Caco-2 (cell line): ENCODE data around the gene CD55. TPM values are rescaled to one million over a fixed set of nuclear protein-coding genes. Genes with fewer than 3 reads are reported as not detected.

ENCODE experiments used
- BruUV-seq: library from RNA; stranded (reverse); fragments of 400-500 nt; replicated peaks from 2 replicates; lab custom pipeline; 2021; lab: Mats Ljungman, UMichigan
- CTCF ChIA-PET: fragments of 300-600 bp; sonication (Branson Sonifier 250); formaldehyde crosslinking; loops from one replicate; lab custom pipeline; 2022; ENCODE audit warnings: antibody characterized with exemption; lab: Charles Lee
- POLR2A ChIA-PET: fragments of 300-600 bp; sonication (Branson Sonifier 250); formaldehyde crosslinking; loops from one replicate; lab custom pipeline; 2022; ENCODE audit warnings: antibody characterized with exemption; lab: Charles Lee
- DNase-seq, 2 experiments: peaks; one replicate each; pipeline versions ENCODE4 v3.0.0 to v3.0.0-alpha.2; 2020 to 2022
- H3K27me3 ChIP-seq: replicated peaks from 2 replicates; pipeline ENCODE4 v1.6.0; 2011; ENCODE audit warnings: low read length; ENCODE audit not compliant: control insufficient read depth, insufficient read depth
- H3K36me3 ChIP-seq: 2 replicates; pipeline ENCODE4 v1.5.1; 2011; ENCODE audit warnings: low read length; ENCODE audit not compliant: control insufficient read depth, insufficient read depth
- H3K4me1 ChIP-seq: fragments of 250-450 bp; sonication (Bioruptor Pico); 2 replicates; pipeline ENCODE4 v1.5.1; 2020; ENCODE audit warnings: mild to moderate bottlenecking
- H3K4me3 ChIP-seq: 2 replicates; pipeline ENCODE4 v1.5.1; 2011; ENCODE audit warnings: low read depth, mild to moderate bottlenecking, control low read depth, low read length
- H3K9me3 ChIP-seq: fragments of 250-450 bp; sonication (Bioruptor Pico); 2 replicates; pipeline ENCODE4 v1.5.1; 2020; ENCODE audit warnings: mild to moderate bottlenecking, moderate library complexity
- H3K27ac Mint-ChIP-seq: one replicate; pipeline ENCODE4 v1.8.0; 2022; ENCODE audit warnings: mixed read lengths; ENCODE audit not compliant: unreplicated experiment
- H3K27me3 Mint-ChIP-seq: one replicate; pipeline ENCODE4 v1.8.0; 2022; ENCODE audit warnings: mixed read lengths; ENCODE audit not compliant: insufficient read depth, unreplicated experiment
- H3K36me3 Mint-ChIP-seq: one replicate; pipeline ENCODE4 v1.8.0; 2022; ENCODE audit warnings: mild to moderate bottlenecking, mixed read lengths; ENCODE audit not compliant: insufficient read depth, unreplicated experiment
- H3K4me1 Mint-ChIP-seq: one replicate; pipeline ENCODE4 v1.8.0; 2022; ENCODE audit warnings: low read depth, mixed read lengths; ENCODE audit not compliant: unreplicated experiment
- H3K4me3 Mint-ChIP-seq: one replicate; pipeline ENCODE4 v1.8.0; 2022; ENCODE audit warnings: mild to moderate bottlenecking, moderate library complexity, mixed read lengths; ENCODE audit not compliant: unreplicated experiment
- H3K9me3 Mint-ChIP-seq: one replicate; pipeline ENCODE4 v1.8.0; 2022; ENCODE audit warnings: mixed read lengths; ENCODE audit not compliant: unreplicated experiment
- intact Hi-C: fragments of 100-400 bp; cut with micrococcal nuclease; formaldehyde crosslinking; loops from one replicate; pipeline ENCODE4 v1.10.0; 2022; ENCODE audit not compliant: unreplicated experiment
- total RNA-seq: library from RNA; stranded (reverse); gene quantifications from 2 replicates; pipeline ENCODE4 v1.2.3, GENCODE V29; 2022
- TF ChIP-seq, protein P1 (sequence below), 2 experiments: fragments of 200-600 bp in 1 of 2; IDR thresholded peaks; 1 replicate in 1 of 2; 2 replicates in 1 of 2; pipeline versions ENCODE4 v1.5.1 to v1.8.0; 2011 to 2022; ENCODE audit warnings: antibody characterized with exemption in 1 of 2, control low read depth in 1 of 2, inconsistent platforms in 1 of 2, low read depth in 1 of 2, low read length in 1 of 2, mild to moderate bottlenecking in 1 of 2, moderate library complexity in 1 of 2; ENCODE audit not compliant: insufficient read depth in 1 of 2, severe bottlenecking in 1 of 2, unreplicated experiment in 1 of 2

The CD55 gene
- total RNA-seq, 1 experiment from 2014 or later = 195 TPM

DNA sequence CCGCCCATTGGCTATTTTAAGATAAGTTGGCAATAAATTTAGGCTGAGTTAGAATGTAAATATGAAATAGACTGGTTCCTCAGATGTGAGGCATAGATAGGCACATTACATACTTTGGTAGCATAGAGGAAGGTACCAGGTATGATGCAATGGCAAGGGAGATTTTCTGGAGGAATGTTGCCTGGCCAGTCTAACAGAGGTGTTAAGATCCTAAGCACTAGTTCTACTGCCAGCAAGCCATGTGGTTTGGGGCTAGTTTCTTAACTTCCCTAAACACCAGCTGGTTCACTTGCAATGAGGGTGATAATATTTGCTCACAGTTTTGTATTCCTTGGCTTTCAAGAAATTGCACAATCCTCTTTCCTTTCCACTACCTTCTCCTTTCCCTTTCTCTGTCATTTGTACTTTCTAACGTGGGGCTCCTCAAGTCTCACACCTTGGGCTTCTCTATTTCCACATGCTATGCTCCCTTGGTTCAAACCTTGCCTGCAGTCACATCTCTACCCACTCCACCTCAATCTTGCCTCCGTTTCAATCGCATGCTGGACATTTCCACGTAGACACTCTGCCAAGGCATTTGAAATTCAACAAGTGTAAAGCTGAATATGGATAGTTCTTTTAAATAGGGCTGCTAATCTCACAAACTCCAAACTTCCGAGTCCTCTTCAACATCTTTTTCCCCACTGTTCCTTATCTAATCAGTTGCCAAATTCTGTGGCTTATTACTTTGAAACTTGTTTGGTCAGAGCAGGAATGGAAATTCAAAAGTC, 4.7 kb upstream of the CD55 start:
- Mint-ChIP-seq H3K9me3 (no peaks in the 10 kb centered on the region), H3K4me1 (peaks cover 28% of the 10 kb centered on the region), H3K27ac (peak overlapping the region; percentile 74), H3K27me3 (no peaks in the 10 kb centered on the region), H3K4me3 (peak overlapping the region; percentile 58), H3K36me3 (peaks cover 10% of the 10 kb centered on the region)
- H3K4me1 ChIP-seq = peaks cover 51% of the 10 kb centered on the region
- no peak overlapping the region for H3K4me3 ChIP-seq
- CTCF ChIA-PET = interaction anchor here (0.6 to 1.0 kb wide), 2 partner anchors 135 to 1337 kb away, joined by 3 read pairs; no protein-coding TSS in a partner anchor
- H3K9me3 ChIP-seq = no peaks in the 10 kb centered on the region
- TF ChIP-seq, protein P1, sequence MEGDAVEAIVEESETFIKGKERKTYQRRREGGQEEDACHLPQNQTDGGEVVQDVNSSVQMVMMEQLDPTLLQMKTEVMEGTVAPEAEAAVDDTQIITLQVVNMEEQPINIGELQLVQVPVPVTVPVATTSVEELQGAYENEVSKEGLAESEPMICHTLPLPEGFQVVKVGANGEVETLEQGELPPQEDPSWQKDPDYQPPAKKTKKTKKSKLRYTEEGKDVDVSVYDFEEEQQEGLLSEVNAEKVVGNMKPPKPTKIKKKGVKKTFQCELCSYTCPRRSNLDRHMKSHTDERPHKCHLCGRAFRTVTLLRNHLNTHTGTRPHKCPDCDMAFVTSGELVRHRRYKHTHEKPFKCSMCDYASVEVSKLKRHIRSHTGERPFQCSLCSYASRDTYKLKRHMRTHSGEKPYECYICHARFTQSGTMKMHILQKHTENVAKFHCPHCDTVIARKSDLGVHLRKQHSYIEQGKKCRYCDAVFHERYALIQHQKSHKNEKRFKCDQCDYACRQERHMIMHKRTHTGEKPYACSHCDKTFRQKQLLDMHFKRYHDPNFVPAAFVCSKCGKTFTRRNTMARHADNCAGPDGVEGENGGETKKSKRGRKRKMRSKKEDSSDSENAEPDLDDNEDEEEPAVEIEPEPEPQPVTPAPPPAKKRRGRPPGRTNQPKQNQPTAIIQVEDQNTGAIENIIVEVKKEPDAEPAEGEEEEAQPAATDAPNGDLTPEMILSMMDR (IDR thresholded peaks at IDR 0.05; ENCODE audit: insufficient read depth in 1 of 2, low read depth in 1 of 2, low read length in 1 of 2, severe bottlenecking in 1 of 2, unreplicated experiment in 1 of 2) = no peak
- no peaks in the 10 kb centered on the region for H3K27me3 ChIP-seq
- intact Hi-C loops = loop anchor here (1.0 to 2.0 kb wide), 3 partner anchors 34 to 229 kb away; partner anchors contain the start of gene C4BPB
- no peaks in the 10 kb centered on the region for H3K36me3 ChIP-seq
- POLR2A ChIA-PET = no interaction called here
- DNase-seq = peak; percentile 89 to 90
- BruUV-seq = no TSS peak

DNA sequence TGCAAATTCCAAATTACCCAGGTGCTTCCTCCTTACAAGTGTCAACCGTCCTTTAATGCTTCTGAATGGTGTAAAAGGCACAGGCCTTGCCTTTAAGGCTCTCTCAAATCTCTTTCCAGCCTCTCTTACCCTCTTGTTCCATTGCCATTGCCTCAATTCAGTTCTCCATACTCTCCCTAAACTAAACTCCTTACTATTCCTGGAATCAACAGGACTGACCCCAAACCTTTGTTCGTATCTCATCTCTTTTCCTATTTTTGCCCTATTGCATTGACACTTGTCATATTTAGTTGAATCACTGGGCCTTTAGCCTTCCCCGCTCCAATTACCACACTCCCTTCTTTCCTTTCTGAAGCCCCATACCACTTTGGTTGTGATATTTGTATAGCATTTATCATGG, 3.9 kb upstream of the CD55 start:
- DNase-seq = no peak
- CTCF ChIA-PET = interaction anchor here (1.0 kb wide), 1 partner anchor 135 kb away, joined by 3 read pairs; no protein-coding TSS in a partner anchor
- POLR2A ChIA-PET = no interaction called here
- intact Hi-C loops = loop anchor here (2.0 kb wide), 1 partner anchor 35 kb away; no protein-coding TSS in a partner anchor
- Mint-ChIP-seq H3K27me3 (no peaks in the 10 kb centered on the region), H3K27ac (peak overlapping the region; percentile 74), H3K4me1 (peaks cover 28% of the 10 kb centered on the region), H3K4me3 (peak overlapping the region; percentile 45), H3K36me3 (peaks cover 18% of the 10 kb centered on the region), H3K9me3 (no peaks in the 10 kb centered on the region)
- TF ChIP-seq, protein P1 (IDR thresholded peaks at IDR 0.05; ENCODE audit: insufficient read depth in 1 of 2, low read depth in 1 of 2, low read length in 1 of 2, severe bottlenecking in 1 of 2, unreplicated experiment in 1 of 2) = no peak
- H3K4me1 ChIP-seq = peaks cover 43% of the 10 kb centered on the region
- no peaks in the 10 kb centered on the region for H3K9me3 ChIP-seq
- H3K36me3 ChIP-seq = no peaks in the 10 kb centered on the region
- no peak overlapping the region for H3K4me3 ChIP-seq
- no TSS peak for BruUV-seq
- H3K27me3 ChIP-seq = no peaks in the 10 kb centered on the region

DNA sequence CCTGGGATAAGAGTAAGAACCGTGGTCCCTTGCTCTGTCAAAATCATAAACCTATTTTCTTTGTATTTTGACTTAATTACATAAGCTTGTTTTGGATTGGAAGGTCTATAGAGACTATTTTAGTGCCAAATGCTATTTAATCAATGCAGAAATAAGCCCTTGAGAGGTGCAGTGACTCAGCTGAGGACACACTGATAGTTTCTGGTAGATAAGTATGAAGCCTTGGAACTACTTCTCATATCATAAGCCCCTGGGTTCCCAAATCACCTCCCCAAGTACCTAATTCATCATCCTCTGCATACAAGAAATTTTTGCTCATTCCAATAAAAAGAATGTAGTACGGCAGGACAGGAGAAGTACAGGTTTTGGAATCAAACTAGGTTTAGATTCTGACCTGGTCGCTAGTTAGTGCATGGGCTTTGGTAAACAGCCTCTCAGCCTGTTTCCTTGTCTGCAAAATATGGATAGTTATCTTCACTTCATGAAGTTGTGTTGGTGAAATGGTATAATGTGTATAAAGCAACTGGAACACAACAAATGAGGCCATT, 3.3 kb upstream of the CD55 start:
- TF ChIP-seq, protein P1 (IDR thresholded peaks at IDR 0.05; ENCODE audit: insufficient read depth in 1 of 2, low read depth in 1 of 2, low read length in 1 of 2, severe bottlenecking in 1 of 2, unreplicated experiment in 1 of 2) = no peak
- H3K9me3 Mint-ChIP-seq = no peaks in the 10 kb centered on the region
- peaks cover 28% of the 10 kb centered on the region for H3K4me1 Mint-ChIP-seq
- intact Hi-C loops = no loop called here
- Histone ChIP-seq H3K9me3 (no peaks in the 10 kb centered on the region), H3K4me3 (no peak overlapping the region), H3K4me1 (peaks cover 41% of the 10 kb centered on the region), H3K36me3 (no peaks in the 10 kb centered on the region), H3K27me3 (no peaks in the 10 kb centered on the region)
- peak overlapping the region; percentile 45 for H3K4me3 Mint-ChIP-seq
- CTCF ChIA-PET = no interaction called here
- BruUV-seq = no TSS peak
- no peak for DNase-seq
- POLR2A ChIA-PET = no interaction called here
- peak overlapping the region; percentile 74 for H3K27ac Mint-ChIP-seq
- H3K27me3 Mint-ChIP-seq = no peaks in the 10 kb centered on the region
- peaks cover 18% of the 10 kb centered on the region for H3K36me3 Mint-ChIP-seq
